ENCODE measurements around the gene COL24A1.

GRCh38 chr1:85884372-85885035, 272.1 kb downstream of the COL24A1 start:
- peak; percentile 74 for TF ChIP-seq CTCF (conservative IDR thresholded peaks at IDR 0.05; ENCODE audit: low read depth, low read length)
- TF ChIP-seq EZH2 (IDR thresholded peaks at IDR 0.05; ENCODE audit: low read length, unreplicated experiment): no peak
- TF ChIP-seq EZH2phosphoT487 (IDR thresholded peaks at IDR 0.05; ENCODE audit: borderline replicate concordance, low read length): no peak
